Heart left ventricle (tissue), 16 donors: ENCODE results near the gene MED12. TPM values are rescaled to one million over a fixed set of nuclear protein-coding genes. Genes with fewer than 3 reads are reported as not detected.

ENCODE experiments used
- ATAC-seq, 4 donors: fragments of 200-7000 bp; cut with Tn5 transposase; one replicate each; pipeline ENCODE4 v1.9.1; 2020 to 2022; ENCODE audit warnings: moderate library complexity in 4 of 4, mild to moderate bottlenecking in 3 of 4, moderate number of reproducible peaks in 1 of 4
- DNase-seq, 5 donors: peaks; one replicate each; pipeline ENCODE4 v3.0.0-alpha.2; 2020
- H3K27ac ChIP-seq, 12 donors: fragments of 200-600 bp; sonication (generic) in 4 of 12; one replicate each; pipeline versions ENCODE4 v1.5.0 to v1.8.0; 2016 to 2022; ENCODE audit warnings: mild to moderate bottlenecking in 2 of 12
- H3K27me3 ChIP-seq, 9 donors: fragments of 200-600 bp; sonication (generic) in 2 of 9; one replicate each; pipeline versions ENCODE4 v1.5.1 to v1.8.0; 2016 to 2022; ENCODE audit warnings: mild to moderate bottlenecking in 3 of 9
- H3K36me3 ChIP-seq, 9 donors: fragments of 200-600 bp; sonication (generic) in 2 of 9; one replicate each; pipeline versions ENCODE4 v1.5.0 to v1.8.0; 2018 to 2022; ENCODE audit warnings: mild to moderate bottlenecking in 2 of 9
- H3K4me1 ChIP-seq, 12 donors: fragments of 200-600 bp; sonication (generic) in 4 of 12; one replicate each; pipeline versions ENCODE4 v1.5.0 to v1.8.0; 2016 to 2022; ENCODE audit warnings: mild to moderate bottlenecking in 3 of 12
- H3K4me3 ChIP-seq, 12 donors: fragments of 200-600 bp; sonication (generic) in 4 of 12; one replicate each; pipeline versions ENCODE4 v1.5.0 to v1.8.0; 2017 to 2022; ENCODE audit warnings: mild to moderate bottlenecking in 9 of 12, moderate library complexity in 4 of 12
- H3K9me3 ChIP-seq, 12 donors: fragments of 200-600 bp; sonication (generic) in 4 of 12; one replicate each; pipeline versions ENCODE4 v1.5.0 to v1.8.0; 2016 to 2022; ENCODE audit warnings: mild to moderate bottlenecking in 1 of 12
- POLR2A ChIP-seq, 2 donors: fragments of 450-650 bp; IDR thresholded peaks; one replicate each; pipeline ENCODE4 v1.6.1; 2017; ENCODE audit warnings: antibody characterized with exemption in 2 of 2, mild to moderate bottlenecking in 2 of 2, moderate library complexity in 2 of 2
- WGBS, 4 donors: extraction: QIAGEN DNeasy Blood & Tissue Kit in 2 of 4; methylation state at CpG; one replicate each; pipeline versions ENCODE4 v1.1.5 to v1.1.7; 2013 to 2018; 5-methylcytosine and 5-hydroxymethylcytosine counted together
- intact Hi-C, 10 donors: fragments of 100-400 bp; cut with DNase I; formaldehyde crosslinking; loops; one replicate each; pipeline versions ENCODE4 v1.11.1 to v1.14.2; 2022
- polyA plus RNA-seq, 2 donors: library from polyadenylated mRNA; stranded (reverse); fragments of 200-250 nt; gene quantifications; one replicate each; pipeline ENCODE4 v1.2.3, GENCODE V29; 2013
- total RNA-seq, 9 donors: library from RNA; depleted of rRNA in 2 of 9; stranded (reverse); fragments of >200 nt in 2 of 9; fragmentation: NEBNext Ultra II Directional in 3 of 9; extraction: Animal tissue kit (Norgen Biotek cat#: 25700) in 3 of 9; gene quantifications; one replicate each; pipeline versions ENCODE4 v1.1.0 to v1.2.4, GENCODE V29; 2016 to 2023
- TF ChIP-seq, protein P1 (sequence below), 12 donors: fragments of 200-600 bp; sonication (generic) in 4 of 12; IDR thresholded peaks; one replicate each; pipeline versions ENCODE4 v1.5.0 to v1.8.0; 2018 to 2022; ENCODE audit warnings: antibody characterized with exemption in 12 of 12, mild to moderate bottlenecking in 5 of 12
- donor health status: ischemic (EF 13 %, LVEDD 7.1; RV severe dilation, severe dysfunction).
- donor health status: healthy with polysubstance abuse.
- donor health status: DM: no; HTN: yes; CAD: no.
- donor health status: DM: no; HTN: no; CAD: no.
- donor health status: ischemic (EF 25% LVEDD 6.9; RV normal size, moderate dysfunction).
- donor health status: ischemic (EF 25% LVEDD 5.7; RV mildly dilated, moderate dysfunction).
- donor health status: healthy.
- donor health status: DM: yes; HTN: yes; CAD: no.
- donor health status: ischemic (EF 35%, LVEDD 5.7; RV mildly dilated, moderate dysfunction).
- donor health status: nonischemic (EF 11% LVEDD 7.7; RV severe dilation, severe dysfunction).
- donor health status: DM: yes; HTN: yes; CAD: no.
- donor health status: PGD.
- donor health status: ischemic (EF 29% LVEDD 5.4; RV normal size, mild dysfunction).
- donor health status: nonischemic (EF 23%, LVEDD 6.1; RV moderate dilation, normal function).

Gene MED12
- total and polyA plus RNA-seq, 11 donors = 6.2 to 37.4 (median 25.3) TPM

DNA sequence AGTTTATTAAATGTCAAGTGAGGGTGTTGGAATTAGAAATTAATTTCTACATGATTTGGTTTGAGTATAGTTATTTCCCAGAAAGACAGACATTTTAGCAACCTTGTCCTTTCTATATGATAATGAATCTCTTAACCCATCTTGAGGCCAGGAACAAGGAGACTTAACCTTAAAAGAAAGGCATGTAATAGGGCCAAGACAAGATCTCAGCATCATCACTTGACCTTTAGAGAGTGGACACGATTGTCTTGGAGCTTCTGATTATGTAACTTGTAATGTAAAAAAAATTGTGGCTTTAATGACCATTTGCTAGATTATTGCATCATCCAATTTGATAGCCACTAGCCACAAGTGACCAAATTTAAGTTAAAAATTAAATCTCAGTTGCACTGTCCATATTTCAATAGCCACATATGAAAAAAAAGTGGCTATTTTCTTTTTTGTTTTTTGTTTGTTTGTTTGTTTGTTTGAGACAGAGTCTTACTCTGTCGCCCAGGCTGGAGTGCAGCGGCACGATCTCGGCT is 36.2 kb upstream of the MED12 start:
- Histone ChIP-seq H3K9me3 (no peaks in the 10 kb centered on the region), H3K36me3 (no peaks in the 10 kb centered on the region), H3K4me1 (no peaks in the 10 kb centered on the region), H3K4me3 (no peak overlapping the region), H3K27me3 (peaks cover 0 to 13% (median 0%) of the 10 kb centered on the region in 9 donors), H3K27ac (no peak overlapping the region)
- no peak for ATAC-seq
- no peak for TF ChIP-seq POLR2A (IDR thresholded peaks at IDR 0.05)
- TF ChIP-seq, protein P1, sequence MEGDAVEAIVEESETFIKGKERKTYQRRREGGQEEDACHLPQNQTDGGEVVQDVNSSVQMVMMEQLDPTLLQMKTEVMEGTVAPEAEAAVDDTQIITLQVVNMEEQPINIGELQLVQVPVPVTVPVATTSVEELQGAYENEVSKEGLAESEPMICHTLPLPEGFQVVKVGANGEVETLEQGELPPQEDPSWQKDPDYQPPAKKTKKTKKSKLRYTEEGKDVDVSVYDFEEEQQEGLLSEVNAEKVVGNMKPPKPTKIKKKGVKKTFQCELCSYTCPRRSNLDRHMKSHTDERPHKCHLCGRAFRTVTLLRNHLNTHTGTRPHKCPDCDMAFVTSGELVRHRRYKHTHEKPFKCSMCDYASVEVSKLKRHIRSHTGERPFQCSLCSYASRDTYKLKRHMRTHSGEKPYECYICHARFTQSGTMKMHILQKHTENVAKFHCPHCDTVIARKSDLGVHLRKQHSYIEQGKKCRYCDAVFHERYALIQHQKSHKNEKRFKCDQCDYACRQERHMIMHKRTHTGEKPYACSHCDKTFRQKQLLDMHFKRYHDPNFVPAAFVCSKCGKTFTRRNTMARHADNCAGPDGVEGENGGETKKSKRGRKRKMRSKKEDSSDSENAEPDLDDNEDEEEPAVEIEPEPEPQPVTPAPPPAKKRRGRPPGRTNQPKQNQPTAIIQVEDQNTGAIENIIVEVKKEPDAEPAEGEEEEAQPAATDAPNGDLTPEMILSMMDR (IDR thresholded peaks at IDR 0.05) = no peak
- WGBS, 4 donors = 83 to 92% (median 86%) methylated on average over 5 of the region's 5 CpGs
- intact Hi-C loops = no loop called here
- DNase-seq = no peak

- Histone ChIP-seq H3K27me3 (peaks cover 0 to 13% (median 0%) of the 10 kb centered on the region in 9 donors), H3K9me3 (no peaks in the 10 kb centered on the region), H3K4me3 (no peak overlapping the region), H3K4me1 (no peaks in the 10 kb centered on the region), H3K27ac (no peak overlapping the region), H3K36me3 (no peaks in the 10 kb centered on the region)
- DNase-seq (no peak), ATAC-seq (no peak)
- intact Hi-C loops = no loop called here
- WGBS, 4 donors = 62 to 83% (median 76%) methylated on average over 4 of the region's 4 CpGs
- TF ChIP-seq, protein P1 (IDR thresholded peaks at IDR 0.05) = no peak
- no peak for TF ChIP-seq POLR2A (IDR thresholded peaks at IDR 0.05)
Observed at GRCh38 chrX:71082822-71083221, 35.6 kb upstream of the MED12 start.

DNA sequence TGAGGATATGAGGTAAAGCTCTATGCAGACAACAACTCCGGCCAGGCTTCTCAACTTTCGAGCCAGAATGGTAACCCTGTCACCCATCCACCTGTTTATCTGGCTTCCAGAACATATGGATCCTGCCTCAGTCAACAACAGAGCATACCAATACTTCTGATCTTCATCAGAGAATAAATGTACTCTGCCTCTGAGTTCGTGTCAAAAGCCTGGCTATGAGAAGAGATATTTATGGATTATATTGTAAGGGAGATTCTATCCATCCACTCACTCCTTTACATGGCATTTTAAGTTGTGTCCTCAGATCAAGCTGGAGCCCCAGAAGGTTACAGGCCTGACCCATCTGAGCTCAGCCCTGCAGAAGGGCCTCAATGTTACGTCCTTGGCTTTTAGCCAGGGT is 32.5 kb upstream of the MED12 start:
- no peak overlapping the region for H3K27ac ChIP-seq
- ATAC-seq (no peak), DNase-seq (no peak)
- TF ChIP-seq POLR2A (IDR thresholded peaks at IDR 0.05) = no peak
- TF ChIP-seq, protein P1 (IDR thresholded peaks at IDR 0.05) = no peak
- intact Hi-C loops = no loop called here
- H3K36me3 ChIP-seq = no peaks in the 10 kb centered on the region
- no peak overlapping the region for H3K4me3 ChIP-seq
- H3K4me1 ChIP-seq = no peaks in the 10 kb centered on the region
- no peaks in the 10 kb centered on the region for H3K9me3 ChIP-seq
- H3K27me3 ChIP-seq = peaks cover 0 to 21% (median 0%) of the 10 kb centered on the region in 9 donors
- WGBS, 4 donors = 51 to 69% (median 60%) methylated on average over 4 of the region's 4 CpGs

- Histone ChIP-seq H3K4me1 (peaks cover 0 to 4% (median 0%) of the 10 kb centered on the region in 12 donors), H3K36me3 (no peaks in the 10 kb centered on the region), H3K4me3 (no peak overlapping the region), H3K27ac (no peak overlapping the region), H3K27me3 (peaks cover 0 to 16% (median 0%) of the 10 kb centered on the region in 9 donors), H3K9me3 (no peaks in the 10 kb centered on the region)
- DNase-seq (no peak), ATAC-seq (no peak)
- TF ChIP-seq, protein P1 (IDR thresholded peaks at IDR 0.05) = no peak
- TF ChIP-seq POLR2A (IDR thresholded peaks at IDR 0.05) = no peak
- WGBS, 4 donors = 72 to 92% (median 80%) methylated on average over 5 of the region's 5 CpGs
- intact Hi-C loops = no loop called here
Observed at GRCh38 chrX:71091263-71091662, 27.1 kb upstream of the MED12 start.
